BLaER1 (cell line): ENCODE data around the gene ADGRL1.

Experiments
- H3K27ac ChIP-seq: shearing (Covaris generic); formaldehyde crosslinking; 2 replicates; pipeline ENCODE4 v1.8.1; 2022
- H3K27me3 ChIP-seq: shearing (Covaris generic); formaldehyde crosslinking; 2 replicates; pipeline ENCODE4 v1.8.1; 2022
- H3K36me3 ChIP-seq: shearing (Covaris generic); formaldehyde crosslinking; 2 replicates; pipeline ENCODE4 v1.8.1; 2022
- H3K4me1 ChIP-seq: shearing (Covaris generic); formaldehyde crosslinking; 2 replicates; pipeline ENCODE4 v1.8.1; 2022
- H3K4me2 ChIP-seq: shearing (Covaris generic); formaldehyde crosslinking; 2 replicates; pipeline ENCODE4 v1.8.1; 2022
- H3K4me3 ChIP-seq: shearing (Covaris generic); formaldehyde crosslinking; 2 replicates; pipeline ENCODE4 v1.8.1; 2022
- H3K9ac ChIP-seq: shearing (Covaris generic); formaldehyde crosslinking; 2 replicates; pipeline ENCODE4 v1.8.1; 2022
- H3K9me3 ChIP-seq: shearing (Covaris generic); formaldehyde crosslinking; 2 replicates; pipeline ENCODE4 v1.8.1; 2022
- H4K20me1 ChIP-seq: shearing (Covaris generic); formaldehyde crosslinking; 2 replicates; pipeline ENCODE4 v1.8.1; 2022
- Cebpa-rat ChIP-seq: shearing (Covaris generic); IDR thresholded peaks from 2 replicates; pipeline ENCODE4 v1.8.1; 2022

The ADGRL1 gene

GRCh38 chr19:14138576-14139265 is 67.2 kb downstream of the ADGRL1 start:
- no peaks in the 10 kb centered on the region for H3K27me3 ChIP-seq
- H3K4me2 ChIP-seq = peak overlapping the region; percentile 96
- H3K9ac ChIP-seq = peak overlapping the region; percentile 88
- H3K36me3 ChIP-seq = peaks cover 4% of the 10 kb centered on the region; the same call in 1 of the 2 replicates
- H3K9me3 ChIP-seq = no peaks in the 10 kb centered on the region
- no peak for TF ChIP-seq Cebpa-rat
- H4K20me1 ChIP-seq = peaks cover 18% of the 10 kb centered on the region; the same call in 1 of the 2 replicates
- H3K4me1 ChIP-seq = peaks cover 53% of the 10 kb centered on the region
- H3K27ac ChIP-seq = no peak overlapping the region
- peak overlapping the region; percentile 82; the same call in 1 of the 2 replicates for H3K4me3 ChIP-seq

GRCh38 chr19:14136509-14137281 is 69.3 kb downstream of the ADGRL1 start, which contains the start of gene ASF1B:
Gene ASF1B, minus strand, starts transcription at chr19:14136589. Its CDS starts 133 bp downstream, at chr19:14136456.
- Histone ChIP-seq H3K27ac (peak within 1 kb of the TSS; percentile 87), H3K4me3 (peak within 1 kb of the TSS; percentile 84), H3K9ac (peak within 1 kb of the TSS; percentile 88), H3K36me3 (peaks cover 20% of the 10 kb centered on the region), H4K20me1 (peaks cover 16% of the 10 kb centered on the region; the same call in 1 of the 2 replicates), H3K4me2 (peak within 1 kb of the TSS; percentile 97), H3K9me3 (no peaks in the 10 kb centered on the region), H3K27me3 (no peaks in the 10 kb centered on the region), H3K4me1 (peaks cover 51% of the 10 kb centered on the region)
- TF ChIP-seq Cebpa-rat = no peak

GRCh38 chr19:14135985-14136508 is 69.9 kb downstream of the ADGRL1 start:
- no peaks in the 10 kb centered on the region for H3K9me3 ChIP-seq
- peaks cover 26% of the 10 kb centered on the region for H3K36me3 ChIP-seq
- peak overlapping the region; percentile 78 for H3K27ac ChIP-seq
- peak overlapping the region; percentile 84 for H3K4me3 ChIP-seq
- H4K20me1 ChIP-seq = peaks cover 10% of the 10 kb centered on the region; the same call in 1 of the 2 replicates
- peak overlapping the region; percentile 81 for H3K9ac ChIP-seq
- no peaks in the 10 kb centered on the region for H3K27me3 ChIP-seq
- H3K4me2 ChIP-seq = peak overlapping the region; percentile 97
- TF ChIP-seq Cebpa-rat = no peak
- H3K4me1 ChIP-seq = peaks cover 46% of the 10 kb centered on the region

- H3K9me3 ChIP-seq = no peaks in the 10 kb centered on the region
- peak overlapping the region; percentile 81 for H3K9ac ChIP-seq
- peaks cover 32% of the 10 kb centered on the region for H3K36me3 ChIP-seq
- peaks cover 49% of the 10 kb centered on the region for H3K4me1 ChIP-seq
- no peak for TF ChIP-seq Cebpa-rat
- peak overlapping the region; percentile 84 for H3K4me3 ChIP-seq
- peak overlapping the region; percentile 78; the same call in 1 of the 2 replicates for H3K27ac ChIP-seq
- no peaks in the 10 kb centered on the region for H3K27me3 ChIP-seq
- peak overlapping the region; percentile 97 for H3K4me2 ChIP-seq
- peaks cover 10% of the 10 kb centered on the region; the same call in 1 of the 2 replicates for H4K20me1 ChIP-seq
Observed at GRCh38 chr19:14135355-14135754, 70.6 kb downstream of the ADGRL1 start.

- H3K9me3 ChIP-seq = no peaks in the 10 kb centered on the region
- H3K9ac ChIP-seq = no peak overlapping the region
- no peak overlapping the region for H3K27ac ChIP-seq
- H4K20me1 ChIP-seq = no peaks in the 10 kb centered on the region
- peaks cover 4% of the 10 kb centered on the region; the same call in 1 of the 2 replicates for H3K4me1 ChIP-seq
- no peaks in the 10 kb centered on the region for H3K27me3 ChIP-seq
- H3K36me3 ChIP-seq = peaks cover 94% of the 10 kb centered on the region
- H3K4me3 ChIP-seq = no peak overlapping the region
- H3K4me2 ChIP-seq = no peak overlapping the region
- TF ChIP-seq Cebpa-rat = no peak
Observed at GRCh38 chr19:14127929-14128509, 78.0 kb downstream of the ADGRL1 start.

GRCh38 chr19:14127176-14127575 is 78.8 kb downstream of the ADGRL1 start:
- no peak overlapping the region for H3K4me3 ChIP-seq
- peaks cover 94% of the 10 kb centered on the region for H3K36me3 ChIP-seq
- H4K20me1 ChIP-seq = no peaks in the 10 kb centered on the region
- no peak overlapping the region for H3K27ac ChIP-seq
- no peak overlapping the region for H3K9ac ChIP-seq
- no peak overlapping the region for H3K4me2 ChIP-seq
- no peaks in the 10 kb centered on the region for H3K9me3 ChIP-seq
- no peaks in the 10 kb centered on the region for H3K27me3 ChIP-seq
- H3K4me1 ChIP-seq = peaks cover 4% of the 10 kb centered on the region; the same call in 1 of the 2 replicates
- TF ChIP-seq Cebpa-rat = no peak

- H3K36me3 ChIP-seq = peaks cover 84% of the 10 kb centered on the region
- peaks cover 18% of the 10 kb centered on the region for H3K4me1 ChIP-seq
- no peak overlapping the region for H3K4me3 ChIP-seq
- H3K27ac ChIP-seq = no peak overlapping the region
- H3K4me2 ChIP-seq = no peak overlapping the region
- H3K27me3 ChIP-seq = no peaks in the 10 kb centered on the region
- no peak for TF ChIP-seq Cebpa-rat
- H4K20me1 ChIP-seq = no peaks in the 10 kb centered on the region
- no peak overlapping the region for H3K9ac ChIP-seq
- no peaks in the 10 kb centered on the region for H3K9me3 ChIP-seq
Observed at GRCh38 chr19:14122924-14123323, 83.0 kb downstream of the ADGRL1 start.

GRCh38 chr19:14120497-14120780 is 85.5 kb downstream of the ADGRL1 start:
- TF ChIP-seq Cebpa-rat = no peak
- H3K9ac ChIP-seq = no peak overlapping the region
- H3K9me3 ChIP-seq = no peaks in the 10 kb centered on the region
- no peak overlapping the region for H3K4me3 ChIP-seq
- no peaks in the 10 kb centered on the region for H3K27me3 ChIP-seq
- H3K4me1 ChIP-seq = peaks cover 35% of the 10 kb centered on the region
- H3K4me2 ChIP-seq = no peak overlapping the region
- no peak overlapping the region for H3K27ac ChIP-seq
- peaks cover 59% of the 10 kb centered on the region for H3K36me3 ChIP-seq
- H4K20me1 ChIP-seq = peaks cover 19% of the 10 kb centered on the region

- Histone ChIP-seq H3K4me1 (peaks cover 41% of the 10 kb centered on the region), H3K36me3 (peaks cover 53% of the 10 kb centered on the region), H3K4me2 (no peak overlapping the region), H3K27me3 (no peaks in the 10 kb centered on the region), H3K4me3 (no peak overlapping the region), H3K9me3 (no peaks in the 10 kb centered on the region), H3K9ac (peak overlapping the region; percentile 7; the same call in 1 of the 2 replicates), H3K27ac (no peak overlapping the region), H4K20me1 (peaks cover 21% of the 10 kb centered on the region)
- TF ChIP-seq Cebpa-rat = no peak
Observed at GRCh38 chr19:14119644-14120496, 86.1 kb downstream of the ADGRL1 start.
